GM19468 (cell line): ENCODE results near the gene GPR68.

Experiments
- ATAC-seq: cut with Tn5 transposase; IDR thresholded peaks from one replicate; pipeline ENCODE4 v1.9.1; 2021; ENCODE audit warnings: mild to moderate bottlenecking, moderate library complexity, moderate number of reproducible peaks; ENCODE audit not compliant: unreplicated experiment; ENCODE audit errors: extremely low read depth

GPR68 gene, protein sequence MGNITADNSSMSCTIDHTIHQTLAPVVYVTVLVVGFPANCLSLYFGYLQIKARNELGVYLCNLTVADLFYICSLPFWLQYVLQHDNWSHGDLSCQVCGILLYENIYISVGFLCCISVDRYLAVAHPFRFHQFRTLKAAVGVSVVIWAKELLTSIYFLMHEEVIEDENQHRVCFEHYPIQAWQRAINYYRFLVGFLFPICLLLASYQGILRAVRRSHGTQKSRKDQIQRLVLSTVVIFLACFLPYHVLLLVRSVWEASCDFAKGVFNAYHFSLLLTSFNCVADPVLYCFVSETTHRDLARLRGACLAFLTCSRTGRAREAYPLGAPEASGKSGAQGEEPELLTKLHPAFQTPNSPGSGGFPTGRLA

DNA sequence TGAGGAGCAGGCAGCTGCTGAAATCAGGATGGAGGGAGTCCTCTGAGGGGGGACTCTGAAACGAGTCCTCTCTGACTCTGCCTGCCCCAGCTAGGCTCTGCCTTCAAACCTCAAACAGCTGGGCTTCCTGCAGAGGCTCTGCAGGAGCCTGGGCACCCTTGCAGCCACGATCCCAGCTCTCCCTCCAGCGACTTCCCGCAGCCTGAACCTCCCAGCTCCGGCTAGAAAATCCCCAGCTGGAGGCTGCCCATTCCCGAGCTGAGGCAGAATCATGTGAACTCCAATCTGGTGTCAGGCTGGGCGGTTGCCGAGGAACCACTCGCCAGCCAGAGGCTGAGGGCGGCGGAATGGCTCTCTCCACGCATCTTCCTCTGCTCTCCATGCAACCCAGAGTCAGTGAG lies at the start of gene GPR68:
TSS of gene GPR68 (minus strand) at position 204 of the 401 bp plus-strand sequence. CDS start 9,654 bp downstream, outside the sequence.
- ATAC-seq = no peak

DNA sequence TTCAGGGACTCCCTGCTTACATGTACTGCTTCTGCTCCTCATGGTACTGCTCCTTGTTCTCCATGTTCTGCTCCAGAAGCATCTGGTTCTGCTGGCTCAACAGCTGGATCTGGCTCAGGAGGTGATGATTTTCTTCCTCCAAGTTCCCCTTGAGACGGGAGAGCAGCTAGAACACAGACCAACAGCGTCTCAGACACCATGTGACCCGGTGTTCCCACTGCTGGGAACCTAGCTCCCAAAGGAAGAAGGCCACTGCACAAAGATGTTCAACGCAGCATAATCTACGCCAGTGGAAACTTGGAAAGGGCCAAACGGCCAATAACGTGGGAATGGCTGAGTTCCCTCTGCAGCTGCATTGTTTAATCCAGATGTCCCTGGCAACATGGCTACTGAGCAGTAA lies 49.6 kb upstream of the GPR68 start:
- ATAC-seq = no peak

DNA sequence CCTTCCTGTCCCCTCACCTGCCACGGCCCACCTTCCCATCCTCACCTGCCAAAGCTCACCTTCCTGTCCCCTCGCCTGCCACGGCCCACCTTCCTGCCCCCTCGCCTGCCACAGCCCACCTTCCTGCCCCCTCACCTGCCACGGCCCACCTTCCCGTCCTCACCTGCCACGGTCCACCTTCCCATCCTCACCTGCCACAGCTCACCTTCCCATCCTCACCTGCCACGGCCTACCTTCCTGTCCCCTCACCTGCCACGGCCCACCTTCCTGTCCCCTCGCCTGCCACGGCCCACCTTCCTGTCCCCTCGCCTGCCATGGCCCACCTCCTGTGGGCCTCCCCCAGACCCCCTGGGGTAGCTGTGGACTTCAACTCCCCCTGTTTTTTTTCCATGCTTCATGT lies 48.8 kb upstream of the GPR68 start:
- no peak for ATAC-seq

DNA sequence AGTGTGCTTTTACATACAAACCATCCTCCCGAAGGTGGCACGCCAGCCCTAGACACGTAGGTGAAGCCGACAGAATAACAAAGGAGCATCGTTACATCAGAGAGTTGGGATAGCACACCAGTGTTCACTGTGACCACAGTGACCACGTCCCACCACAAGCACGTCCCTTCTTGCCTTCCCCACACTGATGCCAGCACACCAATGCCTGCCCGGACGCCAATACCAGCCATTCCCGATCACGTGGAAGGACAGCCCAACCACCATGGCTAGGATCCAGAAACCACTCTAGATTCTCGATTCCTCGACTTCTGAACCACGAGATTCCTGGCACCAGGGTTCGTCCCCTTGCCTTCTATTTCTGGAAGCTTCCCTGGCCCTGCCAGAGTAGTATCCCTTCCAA lies 48.0 kb upstream of the GPR68 start:
- ATAC-seq = no peak

DNA sequence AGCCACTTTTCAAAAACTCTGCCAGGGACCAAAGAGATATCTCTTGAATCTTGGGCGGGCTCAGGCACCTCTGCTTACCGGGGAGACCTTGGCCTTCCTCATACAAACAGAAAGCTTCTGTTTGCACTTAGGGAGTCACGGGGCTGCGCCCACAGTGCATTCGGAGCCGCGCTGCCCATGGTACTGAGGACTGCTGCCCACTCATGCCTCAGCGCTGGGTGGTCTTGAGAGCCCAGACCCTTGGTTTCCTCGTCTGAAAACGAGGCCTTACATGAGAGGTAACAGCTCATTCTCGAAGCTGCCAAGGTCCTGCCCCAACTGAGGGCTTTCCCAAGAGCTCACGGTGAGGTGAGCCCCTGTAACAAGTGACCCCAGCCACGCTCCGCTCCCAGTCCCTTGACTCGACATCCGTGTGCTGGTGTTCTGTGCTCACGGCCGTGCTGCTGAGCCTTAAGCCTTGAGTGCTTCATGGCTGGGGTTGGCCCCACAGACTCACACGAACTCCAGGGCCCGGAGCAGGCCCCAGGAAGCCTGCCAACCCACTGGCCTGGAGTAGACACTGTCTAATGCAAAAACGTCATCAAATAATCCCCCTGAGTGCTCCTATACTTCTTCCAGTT lies 47.4 kb upstream of the GPR68 start:
- ATAC-seq = no peak

DNA sequence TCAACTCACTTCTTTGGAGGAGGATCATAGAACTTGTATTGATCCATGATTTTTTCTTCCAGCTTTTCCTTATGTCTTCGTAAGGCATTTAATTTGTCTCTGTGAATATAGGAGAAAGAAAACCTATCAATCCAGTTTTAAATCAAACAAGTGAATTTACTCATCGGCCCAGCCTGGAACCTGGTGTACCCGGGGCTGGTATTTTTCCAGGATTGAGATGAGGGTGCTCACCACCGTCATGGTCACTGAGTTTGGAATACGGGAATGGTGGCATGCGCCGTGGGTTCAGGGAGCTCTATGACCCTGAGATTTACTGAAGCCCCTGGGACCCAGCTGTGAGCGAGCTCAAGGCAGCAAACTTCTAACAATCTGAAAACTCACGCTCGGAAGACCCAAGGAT lies 46.5 kb upstream of the GPR68 start:
- ATAC-seq = no peak

DNA sequence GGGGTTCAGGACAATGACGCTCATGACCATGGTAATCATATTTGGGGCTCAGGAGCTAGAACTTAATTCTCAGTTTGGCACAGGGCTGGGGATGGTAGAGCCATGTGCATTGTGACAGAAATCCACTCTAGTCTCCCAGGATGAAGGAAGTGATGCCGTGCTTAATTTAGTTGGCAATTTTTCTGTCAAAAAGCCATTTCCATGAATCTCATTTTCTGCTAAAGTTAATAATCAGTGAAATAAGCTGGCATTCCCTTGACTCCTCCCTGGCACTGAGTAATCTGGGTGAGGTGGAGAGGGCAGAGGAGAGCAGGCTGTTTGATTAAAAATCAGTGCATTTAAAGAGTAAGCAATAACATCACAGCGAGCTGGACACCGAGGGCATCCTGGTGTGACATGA lies 45.0 kb upstream of the GPR68 start:
- no peak for ATAC-seq

DNA sequence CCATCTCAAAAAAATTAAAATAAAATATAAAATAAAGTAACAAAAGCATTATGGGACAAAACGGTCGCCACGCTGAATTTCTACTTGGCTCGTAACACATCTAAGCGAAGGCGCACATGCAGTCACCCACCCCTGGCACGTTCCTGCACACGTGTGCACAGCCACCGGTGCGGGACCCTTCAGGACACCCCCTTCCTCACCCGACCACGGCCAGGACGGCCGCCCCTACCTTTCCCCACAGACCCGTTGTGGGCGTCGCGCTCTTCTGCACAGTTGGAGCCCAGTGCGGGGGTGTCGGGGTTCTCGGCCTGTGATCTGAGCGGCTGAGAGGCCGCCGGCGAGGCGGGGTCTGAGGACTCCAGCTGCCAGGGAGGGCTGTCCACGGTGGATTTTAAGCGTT lies 44.4 kb upstream of the GPR68 start:
- ATAC-seq = no peak

DNA sequence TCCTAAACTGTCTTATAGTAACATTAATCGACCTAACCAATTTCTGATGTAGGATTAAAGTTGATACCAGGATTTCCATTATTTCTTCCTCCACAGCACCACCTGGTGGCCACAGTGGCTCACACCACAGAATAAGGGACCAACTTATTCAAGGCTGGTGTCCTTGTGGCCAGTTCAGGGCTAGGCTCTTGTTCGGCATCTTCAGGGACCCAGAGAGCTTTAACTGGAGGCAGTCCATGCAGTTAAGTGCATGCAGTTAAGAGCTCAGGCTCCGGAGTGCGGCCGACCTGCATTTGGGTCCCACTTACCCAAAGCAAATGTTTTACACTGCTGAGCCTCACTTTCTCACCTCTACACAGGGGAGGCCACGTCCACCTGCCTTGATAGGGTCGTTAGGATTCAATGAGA lies 42.0 kb upstream of the GPR68 start:
- ATAC-seq = no peak

DNA sequence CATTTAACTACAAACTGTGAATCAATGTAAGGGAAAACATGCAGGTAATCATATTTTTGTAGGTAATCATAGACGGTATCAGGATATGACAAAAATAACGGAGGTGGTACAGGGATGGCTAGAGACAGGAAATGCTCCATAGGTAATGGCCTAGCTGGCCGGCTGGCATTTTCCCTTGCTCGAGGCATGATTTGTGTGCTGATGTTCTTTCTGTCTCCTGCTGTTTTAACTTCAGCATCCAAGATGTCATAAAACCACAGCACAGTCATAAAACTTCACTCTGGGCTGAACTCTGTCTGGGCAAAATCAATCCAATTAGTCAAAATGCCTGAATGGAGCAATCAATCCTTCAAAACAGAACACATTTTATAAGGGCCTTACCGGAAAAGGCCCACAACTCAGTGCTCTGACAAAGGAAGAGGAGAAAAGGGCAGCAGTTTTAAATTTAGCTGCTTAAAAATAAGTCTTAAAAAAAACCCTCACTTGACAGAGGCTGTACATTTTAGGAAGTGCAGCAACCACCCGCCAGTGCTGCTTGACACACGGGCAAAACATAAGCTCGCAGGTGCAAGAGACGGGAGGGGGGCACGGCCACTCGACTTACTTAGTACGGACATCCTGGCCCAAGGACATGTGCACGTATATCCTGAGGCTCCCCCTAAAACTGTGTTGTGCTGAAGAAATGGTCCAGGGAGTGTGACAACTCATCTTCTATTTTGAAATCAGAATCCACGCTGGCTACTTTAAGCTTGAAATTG lies 40.5 kb upstream of the GPR68 start:
- ATAC-seq = no peak

DNA sequence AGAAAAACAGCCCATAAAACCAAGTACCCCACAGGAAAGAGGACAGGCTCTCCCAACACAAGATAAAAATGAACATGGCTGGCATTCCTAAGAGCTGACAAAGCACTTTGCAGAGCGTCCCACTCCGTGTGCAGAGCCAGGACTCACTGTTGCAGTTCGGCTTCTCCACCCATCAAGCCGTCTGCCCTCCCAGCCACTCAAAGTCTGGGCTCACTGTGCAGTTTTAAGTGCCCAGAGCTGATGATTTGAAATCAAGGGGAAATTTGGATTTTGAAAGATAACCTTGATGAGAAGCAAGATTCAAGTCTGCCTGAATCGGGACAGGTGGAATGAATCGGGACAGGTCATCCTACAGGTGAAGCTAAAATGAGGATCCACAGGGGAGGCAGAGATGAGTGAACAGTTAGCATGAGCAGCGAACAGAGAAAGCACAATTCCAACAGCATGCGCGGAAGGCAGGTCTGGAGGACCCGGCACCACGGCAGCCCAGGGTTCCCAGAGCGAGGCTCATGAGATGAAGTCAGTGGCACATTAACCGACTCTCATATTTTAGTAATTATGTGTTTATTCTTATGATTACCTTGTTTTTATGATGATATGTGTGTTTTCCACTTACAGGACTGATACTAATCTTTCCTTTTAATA lies 39.8 kb upstream of the GPR68 start:
- ATAC-seq = no peak

DNA sequence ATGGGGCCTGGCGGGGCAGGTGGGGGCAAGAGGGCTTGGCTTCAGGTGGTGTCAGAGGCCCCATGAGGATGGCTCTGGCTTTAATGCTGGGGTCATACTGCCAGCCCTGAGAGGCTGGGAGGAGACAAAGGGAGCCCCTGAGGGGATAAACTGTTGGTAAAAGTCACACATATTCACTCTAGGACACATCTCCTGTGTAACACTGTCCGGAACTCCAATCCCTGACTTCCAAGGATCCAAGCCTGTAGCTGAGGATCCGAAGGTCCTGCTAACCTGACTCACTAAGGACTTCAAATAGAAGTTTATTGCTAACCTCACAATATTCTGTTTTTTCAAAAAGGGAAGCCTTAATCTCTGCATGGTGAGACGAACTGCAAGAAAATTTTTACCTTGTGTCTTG lies 39.2 kb upstream of the GPR68 start:
- no peak for ATAC-seq

DNA sequence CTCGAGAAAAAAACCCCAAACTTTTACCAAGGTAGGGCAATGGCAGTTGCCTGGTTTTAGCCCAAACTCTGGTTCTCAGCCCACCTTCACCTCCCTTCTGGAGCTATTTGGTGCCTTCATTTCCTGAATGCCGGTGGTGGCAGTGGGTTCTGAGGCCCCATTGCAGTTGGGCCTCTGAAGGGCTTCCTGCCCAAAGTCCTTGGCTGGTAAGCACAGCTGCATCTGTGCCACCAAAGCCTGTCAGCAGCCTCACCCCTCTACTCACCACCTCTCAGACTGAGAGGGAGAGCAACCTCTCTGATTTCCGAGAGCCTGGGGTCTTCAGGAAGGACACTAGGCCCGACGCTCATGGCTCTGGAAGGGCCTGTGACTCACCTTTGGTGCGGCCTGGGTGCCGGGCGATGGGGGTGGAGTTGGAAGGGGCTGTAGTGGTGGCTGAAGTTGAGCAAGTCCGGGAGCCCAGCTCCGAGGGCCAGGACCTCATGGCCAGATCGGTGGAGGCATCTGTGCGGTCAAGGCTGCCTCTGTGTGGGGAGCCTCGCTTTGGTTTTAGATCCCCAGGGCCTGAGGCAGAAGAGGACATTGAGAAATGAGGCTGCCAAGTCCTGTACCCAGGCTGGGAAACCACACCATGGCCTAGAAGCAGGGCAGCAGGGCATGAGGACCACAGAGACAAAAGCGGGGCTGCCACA lies 38.6 kb upstream of the GPR68 start:
- no peak for ATAC-seq

DNA sequence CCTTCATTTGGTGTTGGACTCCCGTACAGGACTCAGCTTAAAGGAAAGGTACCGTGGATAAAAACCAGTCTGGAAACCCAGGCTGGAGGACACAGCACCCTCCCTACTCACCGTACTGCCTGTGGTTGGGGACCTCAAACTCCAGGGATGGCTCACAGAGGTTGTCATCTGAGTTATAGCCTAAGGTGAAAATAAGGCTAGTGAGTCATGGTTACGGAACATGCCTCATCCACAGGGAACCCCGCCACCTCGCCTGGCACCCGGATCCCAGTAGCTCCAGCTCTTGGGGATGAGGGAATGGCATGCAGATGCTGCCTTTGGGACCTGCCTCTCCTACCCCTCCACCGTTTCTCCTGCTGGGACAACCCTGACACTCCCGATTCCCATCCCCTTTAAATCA lies 36.8 kb upstream of the GPR68 start:
- ATAC-seq = no peak

DNA sequence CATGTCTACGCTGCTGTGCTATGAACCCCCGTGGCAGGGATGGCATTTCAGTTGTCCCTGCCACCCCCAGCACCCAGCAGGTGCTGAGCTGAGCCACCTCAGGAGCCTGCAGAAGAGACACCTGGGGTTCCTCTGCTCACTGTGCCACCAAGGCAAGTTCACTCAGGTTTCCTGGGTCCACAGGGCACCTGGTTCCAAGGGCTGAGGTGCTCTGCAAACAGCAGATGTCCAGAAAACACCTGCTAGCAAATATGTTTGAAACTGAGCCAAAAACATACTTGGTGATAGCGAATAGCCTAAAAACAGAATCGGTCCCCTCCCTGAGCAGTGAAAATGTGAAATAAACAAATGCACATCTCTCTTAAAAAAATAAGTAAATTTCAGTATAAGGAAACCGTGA lies 35.6 kb upstream of the GPR68 start:
- ATAC-seq = no peak

DNA sequence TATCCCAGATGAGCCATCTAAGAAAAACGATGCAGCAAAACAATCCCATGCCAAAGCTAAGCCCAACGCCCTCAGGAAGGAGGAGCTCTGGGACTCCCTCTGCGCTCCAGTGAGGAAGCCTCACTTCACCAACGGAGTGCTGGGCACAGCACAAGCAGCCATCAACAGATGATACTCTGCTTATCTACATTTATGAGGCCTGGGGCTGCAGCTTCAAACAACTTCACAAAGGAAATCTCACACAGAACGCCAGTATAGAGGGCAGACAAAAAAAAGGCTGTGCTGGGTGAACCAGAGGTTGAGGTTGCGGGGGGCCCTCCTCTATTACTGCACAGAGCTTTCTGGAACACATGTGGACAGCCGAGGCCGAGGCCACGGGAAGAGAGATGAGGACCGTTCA lies 34.9 kb upstream of the GPR68 start:
- ATAC-seq = no peak

DNA sequence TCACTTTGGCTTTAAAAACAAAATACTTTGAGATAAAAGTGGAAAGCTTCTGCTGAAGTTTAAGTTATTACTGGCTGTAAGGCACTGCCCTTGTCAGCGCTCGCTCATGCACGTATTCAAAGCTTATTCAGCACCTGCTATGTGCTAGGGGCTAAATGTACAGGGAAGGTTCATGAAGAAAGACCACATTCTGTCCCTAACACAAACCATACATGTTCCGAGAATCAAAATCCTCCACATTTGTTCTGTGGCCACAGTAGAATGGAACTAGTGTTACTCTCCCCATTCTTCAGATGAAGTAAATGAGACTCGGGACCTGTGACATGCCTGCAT lies 33.8 kb upstream of the GPR68 start:
- no peak for ATAC-seq

DNA sequence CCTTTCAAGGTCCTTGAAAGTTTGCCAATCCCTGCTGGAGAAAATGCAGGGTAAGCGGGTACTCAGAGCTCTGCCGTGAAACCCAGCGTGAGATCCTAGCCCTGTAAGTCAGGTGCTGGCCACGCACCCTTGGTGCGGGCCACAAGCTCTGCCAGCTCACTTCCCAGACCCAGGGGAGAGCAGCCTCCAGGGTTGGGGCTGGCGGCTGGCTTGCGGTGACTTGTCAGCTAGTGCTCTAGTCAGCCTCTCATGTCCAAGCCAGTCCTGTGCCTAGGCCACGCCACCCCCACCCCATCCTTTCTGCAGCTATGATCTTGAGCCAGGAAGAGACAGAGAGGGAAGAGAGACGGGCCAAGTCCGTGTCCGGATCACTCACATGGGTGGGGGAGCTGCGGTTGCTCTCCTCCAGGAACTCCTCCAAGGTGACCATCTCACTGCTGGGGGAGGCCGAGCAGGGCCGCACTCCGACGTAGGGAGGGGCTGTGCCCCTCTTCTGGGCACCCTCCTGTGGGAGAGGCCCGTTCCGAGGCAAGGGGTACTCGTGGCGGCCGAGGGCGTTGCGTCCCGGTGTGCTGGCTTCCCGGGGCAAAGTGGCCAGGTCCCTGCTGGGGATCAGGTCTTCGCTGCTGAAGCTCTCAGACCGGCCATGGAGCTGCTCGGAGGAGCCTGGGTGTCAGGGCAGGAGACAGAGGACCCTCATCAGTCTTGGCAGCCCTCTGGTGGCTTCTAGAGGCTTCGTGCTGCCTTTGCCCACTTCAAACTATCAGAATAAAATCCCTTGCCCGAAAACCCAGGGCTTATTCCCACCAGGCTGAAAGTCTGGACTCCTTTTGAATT lies 33.3 kb upstream of the GPR68 start:
- no peak for ATAC-seq

DNA sequence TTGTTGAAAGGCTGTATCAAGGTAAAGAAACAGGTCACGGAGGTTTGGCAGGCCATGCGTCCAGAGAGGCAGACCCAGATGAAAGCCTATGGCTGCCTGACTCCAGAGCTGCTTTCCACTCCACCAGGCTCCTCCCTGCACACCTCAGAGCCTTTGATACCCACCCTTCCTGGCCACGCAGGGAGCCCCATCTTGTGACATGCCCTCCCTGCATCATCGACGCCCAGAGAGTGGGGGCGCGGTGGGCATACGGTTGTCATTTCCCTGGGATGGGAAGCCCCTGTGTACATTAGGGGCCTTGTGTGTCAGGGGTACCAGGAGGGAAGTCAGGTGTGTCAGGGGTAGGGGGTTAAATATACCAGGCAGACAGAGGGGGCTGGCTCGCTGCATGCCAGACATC lies 30.3 kb upstream of the GPR68 start:
- ATAC-seq = no peak

DNA sequence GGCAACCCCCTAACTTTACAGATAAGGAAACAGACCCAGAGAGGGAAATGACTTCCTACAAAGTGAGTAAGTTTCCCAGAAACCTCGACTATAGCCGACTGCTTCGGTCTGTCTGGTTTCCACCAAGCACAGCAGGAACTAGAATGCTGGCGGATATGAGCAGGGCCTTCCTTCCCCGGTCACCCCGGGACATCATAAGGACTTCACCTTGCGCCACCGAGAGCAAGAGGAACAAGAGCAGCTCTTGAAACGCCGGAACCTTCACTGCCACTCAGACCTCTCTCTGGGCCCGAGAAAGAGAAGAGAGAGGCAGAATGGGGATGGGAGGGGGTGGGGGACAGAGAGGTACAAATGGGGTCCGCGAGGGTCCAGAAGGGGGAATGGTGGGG lies 29.4 kb upstream of the GPR68 start:
- ATAC-seq = no peak
